GM12875 (cell line): ENCODE results near the gene TULP4.

ENCODE experiments used
- H3K4me3 ChIP-seq: one replicate; pipeline ENCODE4 v1.5.1; 2011; ENCODE audit warnings: low read depth, low read length, control low read depth
- CTCF ChIP-seq: IDR thresholded peaks from 2 replicates; pipeline ENCODE4 v1.5.1; 2011; ENCODE audit warnings: low read depth, mild to moderate bottlenecking, control low read depth, inconsistent platforms, low read length, moderate library complexity, borderline replicate concordance; ENCODE audit not compliant: insufficient read depth

The TULP4 gene

GRCh38 chr6:158376631-158377081 is 64.4 kb downstream of the TULP4 start:
- TF ChIP-seq CTCF: no peak
- no peak overlapping the region for H3K4me3 ChIP-seq

GRCh38 chr6:158377860-158378259 is 65.6 kb downstream of the TULP4 start:
- no peak overlapping the region for H3K4me3 ChIP-seq
- TF ChIP-seq CTCF: no peak

- H3K4me3 ChIP-seq: no peak overlapping the region
- TF ChIP-seq CTCF: no peak
These were observed 67.1 kb downstream of the TULP4 start for GRCh38 chr6:158379336-158379735.

GRCh38 chr6:158381214-158381613 is 68.9 kb downstream of the TULP4 start:
- no peak for TF ChIP-seq CTCF
- H3K4me3 ChIP-seq: no peak overlapping the region

- H3K4me3 ChIP-seq: no peak overlapping the region
- TF ChIP-seq CTCF: no peak
These were observed 70.2 kb downstream of the TULP4 start for GRCh38 chr6:158382491-158382890.

GRCh38 chr6:158383057-158383456 is 70.8 kb downstream of the TULP4 start:
- TF ChIP-seq CTCF: no peak

GRCh38 chr6:158383542-158383941 is 71.3 kb downstream of the TULP4 start:
- no peak for TF ChIP-seq CTCF
- H3K4me3 ChIP-seq: no peak overlapping the region

More at GRCh38 chr6:158383057-158383456, 70.8 kb downstream of the TULP4 start:
- H3K4me3 ChIP-seq: no peak overlapping the region
